CD14-positive monocyte (primary cell): ENCODE data around the gene RNF212B. TPM values are rescaled to one million over a fixed set of nuclear protein-coding genes. Genes with fewer than 3 reads are reported as not detected.

Experiments
- DNase-seq, 3 donors: peaks; one replicate each; pipeline ENCODE4 v3.0.0-alpha.2; 2011 to 2022
- H2AFZ ChIP-seq: 2 replicates; pipeline ENCODE4 v1.6.0; 2012; ENCODE audit warnings: mild to moderate bottlenecking, low read depth, low read length, inconsistent platforms; ENCODE audit not compliant: insufficient read depth, poor library complexity, severe bottlenecking
- H3K27ac ChIP-seq, 2 donors: 1 replicate in 1 of 2; 2 replicates in 1 of 2; pipeline ENCODE4 v1.5.1; 2012 to 2013; ENCODE audit warnings: low read length in 2 of 2, control low read depth in 1 of 2, inconsistent platforms in 1 of 2, low read depth in 1 of 2, mild to moderate bottlenecking in 1 of 2
- H3K27me3 ChIP-seq, 2 donors: one replicate each; pipeline versions ENCODE4 v1.6.0 to v1.6.1; 2011 to 2013; ENCODE audit warnings: low read length in 2 of 2; ENCODE audit not compliant: control insufficient read depth in 2 of 2, insufficient read depth in 2 of 2
- H3K36me3 ChIP-seq, 2 donors: replicated peaks in 1 of 2; 1 replicate in 1 of 2; 2 replicates in 1 of 2; pipeline versions ENCODE4 v1.5.1 to v1.6.1; 2012 to 2013; ENCODE audit warnings: low read length in 2 of 2, control low read depth in 1 of 2, inconsistent platforms in 1 of 2, mild to moderate bottlenecking in 1 of 2; ENCODE audit not compliant: insufficient read depth in 2 of 2, control insufficient read depth in 1 of 2
- H3K4me1 ChIP-seq, 2 donors: 1 replicate in 1 of 2; 2 replicates in 1 of 2; pipeline versions ENCODE4 v1.5.1 to v1.6.1; 2012 to 2013; ENCODE audit warnings: low read length in 2 of 2, control low read depth in 1 of 2, inconsistent platforms in 1 of 2, mild to moderate bottlenecking in 1 of 2, moderate library complexity in 1 of 2; ENCODE audit not compliant: insufficient read depth in 2 of 2, control insufficient read depth in 1 of 2
- H3K4me2 ChIP-seq: replicated peaks from 2 replicates; pipeline ENCODE3; 2012; ENCODE audit warnings: low read length, moderate library complexity, mild to moderate bottlenecking; ENCODE audit not compliant: poor library complexity, severe bottlenecking; ENCODE audit errors: extremely low read depth
- H3K4me3 ChIP-seq, 3 experiments: fragments of 200-600 bp in 1 of 3; sonication (generic) in 1 of 3; replicated peaks in 1 of 3; 1 replicate in 2 of 3; 2 replicates in 1 of 3; pipeline ENCODE4 v1.5.1; 2011 to 2013; ENCODE audit warnings: low read length in 3 of 3, mild to moderate bottlenecking in 3 of 3, control low read depth in 2 of 3, low read depth in 2 of 3, inconsistent platforms in 1 of 3, moderate library complexity in 1 of 3
- H3K79me2 ChIP-seq: 2 replicates; pipeline ENCODE4 v1.6.0; 2012; ENCODE audit warnings: mild to moderate bottlenecking, control low read depth, inconsistent platforms, low read length, moderate library complexity; ENCODE audit not compliant: insufficient read depth
- H3K9ac ChIP-seq: 2 replicates; pipeline ENCODE4 v1.6.0; 2017; ENCODE audit warnings: low read length, mild to moderate bottlenecking; ENCODE audit not compliant: insufficient read depth, poor library complexity, severe bottlenecking
- H3K9me3 ChIP-seq, 2 donors: replicated peaks in 1 of 2; 1 replicate in 1 of 2; 2 replicates in 1 of 2; pipeline versions ENCODE4 v1.5.1 to v1.6.1; 2012 to 2013; ENCODE audit warnings: low read length in 2 of 2, control low read depth in 1 of 2; ENCODE audit not compliant: control insufficient read depth in 1 of 2, insufficient read depth in 1 of 2
- H4K20me1 ChIP-seq: 2 replicates; pipeline ENCODE4 v1.6.0; 2012; ENCODE audit warnings: mild to moderate bottlenecking, low read length, control low read depth, moderate library complexity; ENCODE audit not compliant: insufficient read depth
- H3K27ac Mint-ChIP-seq, 7 donors: one replicate each; pipeline ENCODE4 v1.8.0; 2020; ENCODE audit warnings: mild to moderate bottlenecking in 7 of 7, mixed read lengths in 7 of 7, moderate library complexity in 6 of 7, inconsistent platforms in 2 of 7
- H3K27me3 Mint-ChIP-seq, 3 donors: one replicate each; pipeline ENCODE4 v1.8.0; 2021 to 2022; ENCODE audit warnings: low read depth in 3 of 3, mild to moderate bottlenecking in 3 of 3, mixed read lengths in 3 of 3, moderate library complexity in 3 of 3, inconsistent platforms in 1 of 3
- H3K36me3 Mint-ChIP-seq, 2 donors: one replicate each; pipeline ENCODE4 v1.8.0; 2020; ENCODE audit warnings: mixed read lengths in 2 of 2, inconsistent platforms in 1 of 2, mild to moderate bottlenecking in 1 of 2
- H3K4me1 Mint-ChIP-seq: one replicate; pipeline ENCODE4 v1.8.0; 2020; ENCODE audit warnings: mild to moderate bottlenecking, mixed read lengths
- H3K4me3 Mint-ChIP-seq, 2 donors: one replicate each; pipeline ENCODE4 v1.8.0; 2020; ENCODE audit warnings: mild to moderate bottlenecking in 2 of 2, mixed read lengths in 2 of 2, moderate library complexity in 1 of 2
- H3K9me3 Mint-ChIP-seq, 7 donors: one replicate each; pipeline ENCODE4 v1.8.0; 2020 to 2022; ENCODE audit warnings: mixed read lengths in 7 of 7, mild to moderate bottlenecking in 6 of 7, moderate library complexity in 6 of 7, inconsistent platforms in 2 of 7
- WGBS: methylation state at CpG from one replicate; pipeline ENCODE4 v1.1.5; 2013; ENCODE audit warnings: missing lambda C conversion rate; ENCODE audit not compliant: insufficient coverage; 5-methylcytosine and 5-hydroxymethylcytosine counted together
- intact Hi-C, 2 donors: fragments of 100-400 bp; cut with micrococcal nuclease; formaldehyde crosslinking; loops; one replicate each; pipeline versions ENCODE4 v1.15.0 to v1.15.1; 2023
- polyA plus RNA-seq, 3 donors: library from polyadenylated mRNA; depleted of rRNA in 1 of 3; unstranded in 2 of 3; stranded (reverse) in 1 of 3; fragments of 300-500 nt in 2 of 3; fragments of >200 nt in 1 of 3; fragmentation: Illumina TruSeq in 2 of 3; gene quantifications; 1 replicate in 2 of 3; 2 replicates in 1 of 3; pipeline ENCODE4 v1.2.3, GENCODE V29; 2012 to 2021
- TF ChIP-seq, protein P1 (sequence below): fragments of 200-600 bp; IDR thresholded peaks from one replicate; pipeline ENCODE4 v1.8.0; 2022; ENCODE audit warnings: antibody characterized with exemption, mild to moderate bottlenecking

Gene RNF212B
- polyA plus RNA-seq, 3 donors = not detected

DNA sequence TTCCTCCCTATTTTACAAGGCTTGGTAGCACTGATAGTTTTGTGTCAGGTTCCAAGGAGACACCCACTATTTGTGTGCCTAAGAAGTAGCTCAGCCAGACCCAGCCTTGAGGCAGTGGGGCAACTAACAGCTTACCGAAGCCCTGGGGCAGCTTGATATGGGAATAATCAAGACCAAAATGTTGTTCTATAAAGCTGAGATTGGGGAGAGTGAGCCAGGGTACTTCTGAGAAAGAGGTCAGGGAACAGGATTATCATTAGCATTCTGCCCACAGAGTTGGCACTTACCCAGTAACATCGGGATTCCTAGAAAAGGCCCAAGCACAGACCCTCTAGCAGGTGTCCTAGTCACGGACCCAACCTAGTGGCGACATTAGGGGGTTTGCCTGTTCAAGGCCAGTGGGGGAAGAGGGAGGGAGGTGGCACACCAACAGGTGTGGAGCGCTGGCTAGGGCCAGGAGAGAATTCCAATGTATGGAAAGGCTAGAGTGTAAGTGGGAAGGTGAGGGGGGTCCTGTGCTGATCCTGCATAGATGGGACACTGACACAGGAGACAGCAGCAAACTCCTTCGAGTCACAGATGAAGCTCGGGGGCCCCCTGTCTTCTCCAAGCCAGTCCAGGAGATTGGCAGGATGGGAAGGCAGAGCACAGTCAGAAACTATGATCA, 60.0 kb downstream of the RNF212B start:
- no peaks in the 10 kb centered on the region for H3K27me3 ChIP-seq
- H4K20me1 ChIP-seq = no peaks in the 10 kb centered on the region
- TF ChIP-seq, protein P1, sequence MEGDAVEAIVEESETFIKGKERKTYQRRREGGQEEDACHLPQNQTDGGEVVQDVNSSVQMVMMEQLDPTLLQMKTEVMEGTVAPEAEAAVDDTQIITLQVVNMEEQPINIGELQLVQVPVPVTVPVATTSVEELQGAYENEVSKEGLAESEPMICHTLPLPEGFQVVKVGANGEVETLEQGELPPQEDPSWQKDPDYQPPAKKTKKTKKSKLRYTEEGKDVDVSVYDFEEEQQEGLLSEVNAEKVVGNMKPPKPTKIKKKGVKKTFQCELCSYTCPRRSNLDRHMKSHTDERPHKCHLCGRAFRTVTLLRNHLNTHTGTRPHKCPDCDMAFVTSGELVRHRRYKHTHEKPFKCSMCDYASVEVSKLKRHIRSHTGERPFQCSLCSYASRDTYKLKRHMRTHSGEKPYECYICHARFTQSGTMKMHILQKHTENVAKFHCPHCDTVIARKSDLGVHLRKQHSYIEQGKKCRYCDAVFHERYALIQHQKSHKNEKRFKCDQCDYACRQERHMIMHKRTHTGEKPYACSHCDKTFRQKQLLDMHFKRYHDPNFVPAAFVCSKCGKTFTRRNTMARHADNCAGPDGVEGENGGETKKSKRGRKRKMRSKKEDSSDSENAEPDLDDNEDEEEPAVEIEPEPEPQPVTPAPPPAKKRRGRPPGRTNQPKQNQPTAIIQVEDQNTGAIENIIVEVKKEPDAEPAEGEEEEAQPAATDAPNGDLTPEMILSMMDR = no peak
- Mint-ChIP-seq H3K27me3 (peaks cover 3 to 9% (median 3%) of the 10 kb centered on the region in 3 donors), H3K36me3 (peaks cover 22 to 38% of the 10 kb centered on the region in 2 donors), H3K27ac (peak overlapping the region in 4 of 7 donors; percentile 5 to 73 (median 62)), H3K4me1 (peaks cover 39% of the 10 kb centered on the region), H3K9me3 (peaks cover 0 to 2% (median 0%) of the 10 kb centered on the region in 7 donors), H3K4me3 (no peak overlapping the region)
- no peak overlapping the region for H3K9ac ChIP-seq
- no peak for DNase-seq
- whole genome bisulfite sequencing = 95% methylated on average over 3 of the region's 7 CpGs
- intact Hi-C loops = no loop called here
- peaks cover 18 to 31% of the 10 kb centered on the region in 2 donors for H3K36me3 ChIP-seq
- no peak overlapping the region for H3K4me2 ChIP-seq
- peaks cover 30 to 45% of the 10 kb centered on the region in 2 donors for H3K4me1 ChIP-seq
- no peak overlapping the region for H2AFZ ChIP-seq
- H3K9me3 ChIP-seq = no peaks in the 10 kb centered on the region
- H3K4me3 ChIP-seq = no peak overlapping the region
- peaks cover 20% of the 10 kb centered on the region for H3K79me2 ChIP-seq
- peak overlapping the region in 1 of 2 donors; percentile 53 for H3K27ac ChIP-seq

DNA sequence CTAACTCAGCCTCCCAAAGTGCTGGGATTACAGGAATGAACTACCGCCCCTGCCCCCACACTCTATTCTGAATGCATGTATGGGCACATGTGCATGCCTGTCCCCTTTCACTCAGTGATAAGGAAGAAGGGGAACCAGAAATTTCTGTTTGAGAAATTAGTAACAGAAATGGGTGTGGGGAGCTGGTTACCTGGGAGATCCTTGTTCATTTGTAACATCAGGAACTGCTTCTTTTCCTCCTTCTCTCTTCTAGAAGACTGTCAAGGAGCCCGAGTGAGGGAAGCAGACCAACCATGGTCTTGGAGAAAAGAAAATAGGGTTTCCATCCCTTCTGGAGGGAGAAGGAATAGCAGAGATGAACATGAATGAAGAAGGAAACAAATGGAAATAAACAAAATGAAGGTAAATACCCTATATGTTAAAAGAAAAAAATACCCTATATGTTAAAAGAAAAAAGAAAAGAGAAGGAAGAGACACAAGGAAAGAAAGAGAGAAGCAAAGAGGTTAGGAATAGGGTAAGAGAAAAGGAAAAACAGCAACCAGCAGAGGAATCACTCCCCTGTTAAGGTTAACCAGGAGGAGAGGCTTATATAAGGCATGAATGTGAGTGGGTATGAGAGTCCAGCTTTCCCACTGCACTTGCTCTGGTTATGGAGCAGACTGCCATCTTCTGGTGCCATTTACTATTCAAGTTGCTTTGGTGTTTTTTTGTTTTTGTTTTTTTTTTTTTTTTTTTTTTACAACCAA, 61.6 kb downstream of the RNF212B start:
- Mint-ChIP-seq H3K9me3 (peaks cover 0 to 2% (median 0%) of the 10 kb centered on the region in 7 donors), H3K4me3 (no peak overlapping the region), H3K4me1 (peaks cover 39% of the 10 kb centered on the region), H3K27ac (peak overlapping the region in 6 of 7 donors; percentile 35 to 99 (median 83)), H3K36me3 (peaks cover 22 to 38% of the 10 kb centered on the region in 2 donors), H3K27me3 (no peaks in the 10 kb centered on the region)
- intact Hi-C loops = no loop called here
- TF ChIP-seq, protein P1 = peak; percentile 24
- Histone ChIP-seq H3K9ac (no peak overlapping the region), H3K27ac (peak overlapping the region in 1 of 2 donors; percentile 96), H2AFZ (no peak overlapping the region), H3K27me3 (no peaks in the 10 kb centered on the region), H3K4me1 (peaks cover 33 to 49% of the 10 kb centered on the region in 2 donors), H4K20me1 (no peaks in the 10 kb centered on the region), H3K9me3 (no peaks in the 10 kb centered on the region), H3K79me2 (peaks cover 20% of the 10 kb centered on the region), H3K4me3 (peak overlapping the region in 1 of 3 experiments; percentile 83), H3K4me2 (peak overlapping the region; percentile 77), H3K36me3 (peaks cover 18 to 31% of the 10 kb centered on the region in 2 donors)
- peak in 2 of 3 donors; percentile 11 to 12 for DNase-seq
- no CpG with 5 or more reads among the region's 2 CpGs for WGBS
